Gastrocnemius medialis (tissue), 4 donors: ENCODE results near the gene OR2A25.

ENCODE experiments used
- POLR2A ChIP-seq, 2 donors: fragments of 450-650 bp; IDR thresholded peaks; one replicate each; pipeline ENCODE4 v1.6.1; 2017; ENCODE audit warnings: antibody characterized with exemption in 2 of 2, mild to moderate bottlenecking in 2 of 2, moderate library complexity in 2 of 2
- TF ChIP-seq, protein P1 (sequence below), 5 experiments: fragments of 450-650 bp in 3 of 5; fragments of 200-600 bp in 2 of 5; sonication (generic) in 2 of 5; IDR thresholded peaks in 4 of 5; conservative IDR thresholded peaks in 1 of 5; 1 replicate in 4 of 5; 2 replicates in 1 of 5; pipeline ENCODE4 v1.5.1; 2016 to 2019; ENCODE audit warnings: antibody characterized with exemption in 5 of 5, mild to moderate bottlenecking in 3 of 5, moderate library complexity in 3 of 5

DNA sequence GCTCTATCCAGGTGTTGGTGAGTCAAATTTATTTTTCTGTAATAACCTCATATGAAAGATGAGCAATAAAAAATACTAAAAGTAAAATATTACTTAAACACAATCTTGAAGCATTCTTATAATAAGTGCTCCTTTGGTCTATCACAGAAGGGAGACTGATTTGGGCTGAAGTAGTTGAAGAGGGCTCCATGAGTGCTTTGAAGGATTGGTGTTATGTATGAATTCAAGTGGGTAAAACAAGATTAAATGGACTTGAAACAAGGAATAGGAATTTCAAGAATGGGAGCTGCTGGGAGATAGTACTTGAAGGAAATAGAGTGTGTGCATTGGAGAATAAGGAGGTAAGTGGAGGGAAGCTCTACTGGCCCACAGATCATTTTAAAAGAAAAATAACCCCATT is 32.4 kb downstream of the OR2A25 start:
- TF ChIP-seq, protein P1, sequence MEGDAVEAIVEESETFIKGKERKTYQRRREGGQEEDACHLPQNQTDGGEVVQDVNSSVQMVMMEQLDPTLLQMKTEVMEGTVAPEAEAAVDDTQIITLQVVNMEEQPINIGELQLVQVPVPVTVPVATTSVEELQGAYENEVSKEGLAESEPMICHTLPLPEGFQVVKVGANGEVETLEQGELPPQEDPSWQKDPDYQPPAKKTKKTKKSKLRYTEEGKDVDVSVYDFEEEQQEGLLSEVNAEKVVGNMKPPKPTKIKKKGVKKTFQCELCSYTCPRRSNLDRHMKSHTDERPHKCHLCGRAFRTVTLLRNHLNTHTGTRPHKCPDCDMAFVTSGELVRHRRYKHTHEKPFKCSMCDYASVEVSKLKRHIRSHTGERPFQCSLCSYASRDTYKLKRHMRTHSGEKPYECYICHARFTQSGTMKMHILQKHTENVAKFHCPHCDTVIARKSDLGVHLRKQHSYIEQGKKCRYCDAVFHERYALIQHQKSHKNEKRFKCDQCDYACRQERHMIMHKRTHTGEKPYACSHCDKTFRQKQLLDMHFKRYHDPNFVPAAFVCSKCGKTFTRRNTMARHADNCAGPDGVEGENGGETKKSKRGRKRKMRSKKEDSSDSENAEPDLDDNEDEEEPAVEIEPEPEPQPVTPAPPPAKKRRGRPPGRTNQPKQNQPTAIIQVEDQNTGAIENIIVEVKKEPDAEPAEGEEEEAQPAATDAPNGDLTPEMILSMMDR (IDR thresholded peaks at IDR 0.05 in 4 of 5, conservative IDR thresholded peaks at IDR 0.05 in 1 of 5) = no peak
- TF ChIP-seq POLR2A (IDR thresholded peaks at IDR 0.05) = no peak
